ENCODE data around the gene FBXW11. TPM values are rescaled to one million over a fixed set of nuclear protein-coding genes. Genes with fewer than 3 reads are reported as not detected.

FBXW11 gene
- total and polyA plus RNA-seq, 10 of the 15 experiments (the other 5 are each of a cell fraction or from before 2014, with no cell fraction given): 4.3 to 61.5 (median 40.0) TPM

GRCh38 chr5:171986772-171987171 lies 19.7 kb downstream of the FBXW11 start:
- CTCF ChIA-PET: interaction anchor here (2.6 kb wide), 1 partner anchor 75 kb away, joined by 18 read pairs; no protein-coding TSS in a partner anchor
- H3K4me3 ChIP-seq: no peak overlapping the region
- FAIRE-seq (no peak), DNase-seq (ENCODE audit: low read depth, low spot score) (no peak), ATAC-seq (no peak)
- peaks cover 4 to 17% of the 10 kb centered on the region in 2 experiments for H3K36me3 ChIP-seq (ENCODE audit: control insufficient read depth in 2 of 2, insufficient read depth in 2 of 2, low read length in 1 of 2)
- H3K9me3 ChIP-seq (replicated peaks; ENCODE audit: control insufficient read depth, insufficient read depth, low read length): peaks cover 3% of the 10 kb centered on the region
- SMC1A ChIA-PET (ENCODE audit: uncharacterized antibody, unreplicated experiment): interaction anchor here (1.1 to 6.8 kb wide), 4 partner anchors 9 to 65 kb away, joined by 3 to 52 read pairs (median 6); no protein-coding TSS in a partner anchor
- in situ Hi-C loops (cut with MboI) (no loop called here), intact Hi-C loops (cut with micrococcal nuclease; ENCODE audit: unreplicated experiment) (no loop called here)
- no peak overlapping the region for H3K4me2 ChIP-seq (ENCODE audit: control insufficient read depth, insufficient read depth)
- TSS peak; percentile 46 for BruUV-seq (replicated peaks)
- RAD21 ChIA-PET (ENCODE audit: unreplicated experiment): interaction anchor here (3.5 kb wide), 1 partner anchor 18 kb away, joined by 13 read pairs; no protein-coding TSS in a partner anchor
- H3K79me2 ChIP-seq (ENCODE audit: control insufficient read depth, insufficient read depth, low read length): peaks cover 82% of the 10 kb centered on the region
- WGBS (ENCODE audit: insufficient coverage, insufficient replicate concordance, low lambda C conversion rate, missing lambda C conversion rate): 100% methylated on average over 4 of the region's 4 CpGs
- H2AFZ ChIP-seq (ENCODE audit: control insufficient read depth, low read depth, low read length): no peak overlapping the region
- no peak overlapping the region for H3K27ac ChIP-seq (ENCODE audit: control insufficient read depth, insufficient read depth)
- H3K9ac ChIP-seq (ENCODE audit: control insufficient read depth, insufficient read depth, low read length): no peak overlapping the region
- no peaks in the 10 kb centered on the region for H4K20me1 ChIP-seq (ENCODE audit: control insufficient read depth, insufficient read depth)
- no peaks in the 10 kb centered on the region for H3K27me3 ChIP-seq (replicated peaks in 1 of 2; ENCODE audit: control insufficient read depth in 2 of 2, insufficient read depth in 2 of 2, low read length in 1 of 2)
- POLR2A ChIA-PET: interaction anchor here (0.9 to 2.0 kb wide), 3 partner anchors 8 to 20 kb away, joined by 4 to 6 read pairs (median 6); partner anchors contain the start of gene FBXW11
- peaks cover 47% of the 10 kb centered on the region for H3K4me1 ChIP-seq (ENCODE audit: control insufficient read depth, insufficient read depth, low read length)
- TF ChIP-seq E2F8 (IDR thresholded peaks at IDR 0.05; ENCODE audit: low read depth, partially characterized antibody): no peak
- TF ChIP-seq E4F1 (IDR thresholded peaks at IDR 0.05; ENCODE audit: borderline replicate concordance, partially characterized antibody): no peak
- no peak for TF ChIP-seq CEBPZ (IDR thresholded peaks at IDR 0.05; ENCODE audit: low read depth, low read length)
- no peak for TF ChIP-seq FOS (IDR thresholded peaks at IDR 0.05; ENCODE audit: borderline replicate concordance, extremely low read depth, insufficient read length)
- no peak for TF ChIP-seq STAT3 (IDR thresholded peaks at IDR 0.05; ENCODE audit: low read depth, low read length)
- no peak for TF ChIP-seq SMAD5 (IDR thresholded peaks at IDR 0.05; ENCODE audit: low read depth)
- no peak for TF ChIP-seq TCF7 (IDR thresholded peaks at IDR 0.05; ENCODE audit: borderline replicate concordance)
- TF ChIP-seq IKZF2 (IDR thresholded peaks at IDR 0.05): no peak
- TF ChIP-seq CTCF (IDR thresholded peaks at IDR 0.05 in 2 of 3, conservative IDR thresholded peaks at IDR 0.05 in 1 of 3; ENCODE audit: control insufficient read depth in 2 of 3, extremely low read depth in 1 of 3, insufficient read depth in 1 of 3, low read depth in 3 of 3, low read length in 3 of 3): no peak
